ENCODE measurements around the gene CLSTN1. TPM values are rescaled to one million over a fixed set of nuclear protein-coding genes. Genes with fewer than 3 reads are reported as not detected.
"Not testable (repeated sequence)": the region's sequence is repeated elsewhere in the genome, so short reads cannot be mapped to it uniquely, and the experiment has no call there.

Gene CLSTN1
- polyA plus RNA-seq, 3 donors, result 5.2 to 25.2 (median 5.3) TPM

GRCh38 chr1:9808459-9808858 lies 15.3 kb downstream of the CLSTN1 start:
- Histone ChIP-seq H3K9ac (ENCODE audit: insufficient read depth, low read length, poor library complexity, severe bottlenecking) (no peak overlapping the region), H3K9me3 (replicated peaks in 1 of 2; ENCODE audit: control insufficient read depth in 1 of 2, insufficient read depth in 1 of 2, low read length in 2 of 2) (no peaks in the 10 kb centered on the region), H3K4me1 (ENCODE audit: control insufficient read depth in 1 of 2, insufficient read depth in 2 of 2, low read length in 2 of 2) (no peaks in the 10 kb centered on the region), H3K27me3 (ENCODE audit: control insufficient read depth in 2 of 2, insufficient read depth in 2 of 2, low read length in 2 of 2) (no peaks in the 10 kb centered on the region), H3K27ac (ENCODE audit: low read depth in 1 of 2, low read length in 2 of 2) (no peak overlapping the region), H3K36me3 (replicated peaks in 1 of 2; ENCODE audit: control insufficient read depth in 1 of 2, insufficient read depth in 2 of 2, low read length in 2 of 2) (peaks cover 0 to 8% of the 10 kb centered on the region in 2 donors), H2AFZ (ENCODE audit: insufficient read depth, low read depth, low read length, poor library complexity, severe bottlenecking) (no peak overlapping the region), H4K20me1 (ENCODE audit: insufficient read depth, low read length) (peaks cover 50% of the 10 kb centered on the region), H3K79me2 (ENCODE audit: insufficient read depth, low read length) (peaks cover 63% of the 10 kb centered on the region), H3K4me3 (replicated peaks in 1 of 3; ENCODE audit: low read depth in 2 of 3, low read length in 3 of 3) (no peak overlapping the region), H3K4me2 (replicated peaks; ENCODE audit: extremely low read depth, low read length, poor library complexity, severe bottlenecking) (no peak overlapping the region)
- no peak overlapping the region for H3K4me3 Mint-ChIP-seq
- no peak for TF ChIP-seq CTCF (IDR thresholded peaks at IDR 0.05)
- H3K27me3 Mint-ChIP-seq (ENCODE audit: low read depth in 3 of 3), result no peaks in the 10 kb centered on the region
- intact Hi-C loops (cut with micrococcal nuclease), result no loop called here
- H3K27ac Mint-ChIP-seq, result no peak overlapping the region
- 94% methylated on average over 7 of the region's 8 CpGs for WGBS (ENCODE audit: insufficient coverage)
- DNase-seq, result no peak
- H3K36me3 Mint-ChIP-seq, result peaks cover 5 to 6% of the 10 kb centered on the region in 2 donors
- H3K4me1 Mint-ChIP-seq, result peaks cover 6% of the 10 kb centered on the region
- no peaks in the 10 kb centered on the region for H3K9me3 Mint-ChIP-seq

GRCh38 chr1:9807541-9807940 lies 16.2 kb downstream of the CLSTN1 start:
- intact Hi-C loops (cut with micrococcal nuclease), result no loop called here
- Mint-ChIP-seq H3K9me3 (no peaks in the 10 kb centered on the region), H3K27me3 (ENCODE audit: low read depth in 3 of 3) (no peaks in the 10 kb centered on the region), H3K4me3 (no peak overlapping the region), H3K36me3 (peaks cover 5 to 6% of the 10 kb centered on the region in 2 donors), H3K4me1 (peaks cover 13% of the 10 kb centered on the region), H3K27ac (peak overlapping the region in 1 of 7 donors; percentile 66)
- H3K36me3 ChIP-seq (replicated peaks in 1 of 2; ENCODE audit: control insufficient read depth in 1 of 2, insufficient read depth in 2 of 2, low read length in 2 of 2), result peaks cover 0 to 8% of the 10 kb centered on the region in 2 donors
- H3K9ac ChIP-seq (ENCODE audit: insufficient read depth, low read length, poor library complexity, severe bottlenecking), result no peak overlapping the region
- H3K27ac ChIP-seq (ENCODE audit: low read depth in 1 of 2, low read length in 2 of 2), result no peak overlapping the region
- H3K4me1 ChIP-seq (ENCODE audit: control insufficient read depth in 1 of 2, insufficient read depth in 2 of 2, low read length in 2 of 2), result no peaks in the 10 kb centered on the region
- peaks cover 64% of the 10 kb centered on the region for H3K79me2 ChIP-seq (ENCODE audit: insufficient read depth, low read length)
- H2AFZ ChIP-seq (ENCODE audit: insufficient read depth, low read depth, low read length, poor library complexity, severe bottlenecking), result no peak overlapping the region
- TF ChIP-seq CTCF (IDR thresholded peaks at IDR 0.05), result no peak
- H4K20me1 ChIP-seq (ENCODE audit: insufficient read depth, low read length), result peaks cover 57% of the 10 kb centered on the region
- DNase-seq, result no peak
- no peaks in the 10 kb centered on the region for H3K27me3 ChIP-seq (ENCODE audit: control insufficient read depth in 2 of 2, insufficient read depth in 2 of 2, low read length in 2 of 2)
- H3K4me3 ChIP-seq (replicated peaks in 1 of 3; ENCODE audit: low read depth in 2 of 3, low read length in 3 of 3), result no peak overlapping the region
- 72% methylated on average over 11 of the region's 12 CpGs for WGBS (ENCODE audit: insufficient coverage)
- H3K4me2 ChIP-seq (replicated peaks; ENCODE audit: extremely low read depth, low read length, poor library complexity, severe bottlenecking), result no peak overlapping the region
- H3K9me3 ChIP-seq (replicated peaks in 1 of 2; ENCODE audit: control insufficient read depth in 1 of 2, insufficient read depth in 1 of 2, low read length in 2 of 2), result no peaks in the 10 kb centered on the region

- H3K36me3 ChIP-seq (replicated peaks in 1 of 2; ENCODE audit: control insufficient read depth in 1 of 2, insufficient read depth in 2 of 2, low read length in 2 of 2); H3K9me3 Mint-ChIP-seq; H3K9ac ChIP-seq (ENCODE audit: insufficient read depth, low read length, poor library complexity, severe bottlenecking); H3K4me1 ChIP-seq (ENCODE audit: control insufficient read depth in 1 of 2, insufficient read depth in 2 of 2, low read length in 2 of 2); H3K4me2 ChIP-seq (replicated peaks; ENCODE audit: extremely low read depth, low read length, poor library complexity, severe bottlenecking); DNase-seq; H3K4me3 Mint-ChIP-seq; H3K9me3 ChIP-seq (replicated peaks in 1 of 2; ENCODE audit: control insufficient read depth in 1 of 2, insufficient read depth in 1 of 2, low read length in 2 of 2); H3K27ac ChIP-seq (ENCODE audit: low read depth in 1 of 2, low read length in 2 of 2); intact Hi-C loops (cut with micrococcal nuclease); H3K27me3 Mint-ChIP-seq (ENCODE audit: low read depth in 3 of 3); H2AFZ ChIP-seq (ENCODE audit: insufficient read depth, low read depth, low read length, poor library complexity, severe bottlenecking); H3K4me3 ChIP-seq (replicated peaks in 1 of 3; ENCODE audit: low read depth in 2 of 3, low read length in 3 of 3); H3K27me3 ChIP-seq (ENCODE audit: control insufficient read depth in 2 of 2, insufficient read depth in 2 of 2, low read length in 2 of 2); H3K36me3 Mint-ChIP-seq: not testable (repeated sequence)
- Histone ChIP-seq H4K20me1 (ENCODE audit: insufficient read depth, low read length) (peaks cover 63% of the 10 kb centered on the region), H3K79me2 (ENCODE audit: insufficient read depth, low read length) (peaks cover 60% of the 10 kb centered on the region)
- no CpG with 5 or more reads among the region's 5 CpGs for WGBS (ENCODE audit: insufficient coverage)
- H3K4me1 Mint-ChIP-seq, result peaks cover 16% of the 10 kb centered on the region
- H3K27ac Mint-ChIP-seq, result peak overlapping the region in 1 of 7 donors; percentile 8
Observed at GRCh38 chr1:9805972-9806371, 17.8 kb downstream of the CLSTN1 start.

Measured in CD14-positive monocyte (primary cell).